ENCODE data around the gene RANBP1.

The RANBP1 gene

DNA sequence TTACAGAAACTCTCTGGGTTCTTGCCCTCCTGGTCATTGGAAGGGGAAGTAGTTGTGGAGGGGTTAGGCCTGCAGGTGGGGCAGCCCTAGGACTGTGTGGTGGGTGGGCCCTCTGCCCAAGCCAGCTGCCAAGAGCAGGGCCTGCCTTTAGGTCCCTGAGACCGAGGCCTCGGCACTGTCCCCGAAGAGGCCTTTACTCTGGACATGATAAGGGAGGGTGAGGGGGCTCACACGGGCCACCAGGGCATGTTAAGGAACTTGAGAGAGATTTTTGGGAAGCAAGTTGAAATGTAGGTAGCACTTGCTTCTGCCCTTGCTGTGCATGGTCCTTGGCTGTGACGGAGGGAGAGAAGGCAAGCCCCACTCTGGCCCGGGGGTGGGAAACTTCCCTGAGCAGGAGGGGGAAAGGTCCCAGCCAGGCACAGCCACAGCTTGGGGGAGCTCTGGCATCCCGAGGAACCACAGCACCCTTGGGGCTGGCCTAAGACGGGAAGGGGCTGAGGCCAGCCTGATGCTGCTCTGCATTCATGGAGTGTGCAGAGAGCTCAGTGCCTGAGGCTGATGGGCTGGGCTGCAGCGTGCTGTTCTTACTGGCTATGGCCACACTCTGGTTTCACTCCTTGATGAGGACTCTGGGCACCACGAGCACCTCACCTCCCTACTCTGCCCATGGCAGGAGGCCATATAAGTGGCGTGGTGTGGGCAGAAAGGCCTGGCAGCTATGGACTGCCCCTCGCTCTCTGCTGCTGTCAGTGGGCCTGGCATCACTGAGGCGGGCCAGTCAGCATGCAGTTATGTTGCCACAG lies 7.8 kb upstream of the RANBP1 start:
- no peak for DNase-seq (ENCODE audit: low spot score)

DNA sequence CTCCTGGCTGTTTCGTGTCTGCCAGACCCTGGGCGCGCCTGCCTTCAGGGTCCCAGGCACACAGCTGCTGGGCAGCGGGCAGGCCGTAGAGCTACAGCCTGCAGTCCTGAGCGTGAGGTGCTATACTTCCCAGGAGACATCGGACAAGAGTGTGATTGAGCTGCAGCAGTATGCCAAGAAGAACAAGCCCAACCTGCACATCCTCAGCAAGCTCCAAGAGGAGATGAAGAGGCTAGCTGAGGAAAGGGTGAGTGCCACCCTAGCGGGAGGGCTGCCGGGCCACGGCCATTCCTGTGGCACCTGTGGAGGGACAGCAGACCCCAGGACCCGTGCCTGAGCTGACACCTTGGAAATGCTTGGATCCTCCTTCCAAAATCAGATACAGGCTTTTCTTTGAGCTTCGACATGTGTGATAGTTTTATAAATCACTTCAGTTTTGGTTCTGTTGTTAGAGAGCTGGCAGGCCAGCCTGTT lies 7.1 kb upstream of the RANBP1 start:
- no peak for DNase-seq (ENCODE audit: low spot score)

DNA sequence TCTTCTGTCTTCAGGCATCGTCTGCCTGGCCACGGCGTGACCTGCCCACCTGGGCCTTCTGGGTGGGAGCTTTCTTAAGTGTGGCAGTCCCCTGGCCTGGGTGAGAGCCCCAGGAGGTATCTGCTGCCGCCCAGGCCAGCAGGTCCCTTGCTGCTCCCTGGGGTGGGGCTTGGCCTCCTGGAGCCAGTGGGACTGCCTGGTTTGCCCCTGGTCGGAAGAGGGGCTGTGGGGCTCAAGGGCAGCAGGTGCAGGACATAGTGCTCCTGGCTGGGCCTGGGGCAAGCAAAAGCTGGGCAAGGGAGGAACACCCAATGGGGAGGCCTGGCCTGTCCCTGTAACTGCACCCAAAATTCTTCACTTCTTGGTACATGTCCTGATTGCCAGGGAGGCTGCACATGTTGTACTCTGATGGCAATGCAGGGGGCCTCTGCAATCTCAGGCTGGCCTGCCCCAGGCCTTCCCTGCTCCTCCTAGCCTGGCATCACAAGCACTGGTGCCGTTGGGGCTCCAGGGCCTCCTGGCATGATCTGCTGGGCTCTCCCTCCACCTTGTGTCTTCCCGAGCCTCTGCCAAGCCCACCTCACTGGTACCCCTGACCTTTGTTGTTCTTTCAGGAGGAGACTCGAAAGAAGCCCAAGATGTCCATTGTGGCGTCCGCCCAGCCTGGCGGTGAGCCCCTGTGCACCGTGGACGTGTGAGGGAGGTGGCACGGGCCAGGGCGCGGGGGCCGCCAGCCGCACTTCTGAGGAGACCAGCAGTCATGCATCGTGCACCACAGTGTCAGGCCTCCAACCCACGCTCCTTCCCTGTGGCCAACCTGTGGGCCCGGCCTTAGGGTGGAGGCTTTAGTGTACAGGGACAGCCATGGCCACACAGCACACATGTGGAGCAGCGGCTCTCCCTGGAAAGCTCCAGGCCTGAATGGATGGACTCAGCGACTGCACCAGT lies 6.2 kb upstream of the RANBP1 start:
- no peak for DNase-seq (ENCODE audit: low spot score)

DNA sequence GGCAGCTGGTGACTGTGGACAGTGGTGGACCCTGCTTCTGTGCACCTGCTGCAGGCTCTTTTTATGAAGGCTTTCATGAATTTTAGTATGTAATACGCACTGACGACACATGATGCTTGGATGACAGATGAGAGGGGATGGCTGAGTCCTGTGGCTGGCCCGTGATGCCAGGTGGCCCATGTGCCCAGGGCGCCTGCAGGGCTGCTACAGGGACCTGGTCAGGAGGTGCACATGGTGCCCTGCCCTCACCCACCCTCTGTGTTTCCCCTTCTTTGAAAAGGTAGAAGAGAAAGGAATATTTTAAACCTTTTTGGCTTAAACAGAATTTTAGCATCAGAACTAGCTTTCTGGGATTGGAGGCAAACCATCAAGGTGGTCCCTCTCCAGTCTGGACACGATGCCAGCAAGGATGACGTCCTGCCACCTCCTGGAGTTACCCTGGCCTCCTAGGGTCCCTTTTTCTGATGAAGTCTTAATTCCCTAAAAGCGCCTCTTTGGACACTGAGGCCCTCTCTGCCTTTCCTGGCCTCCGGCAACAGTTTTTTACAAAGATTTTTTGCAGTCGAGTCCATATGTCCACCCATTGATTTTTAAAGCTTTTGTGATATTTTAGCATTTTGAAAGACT lies 5.4 kb upstream of the RANBP1 start:
- DNase-seq (ENCODE audit: low spot score): no peak

DNA sequence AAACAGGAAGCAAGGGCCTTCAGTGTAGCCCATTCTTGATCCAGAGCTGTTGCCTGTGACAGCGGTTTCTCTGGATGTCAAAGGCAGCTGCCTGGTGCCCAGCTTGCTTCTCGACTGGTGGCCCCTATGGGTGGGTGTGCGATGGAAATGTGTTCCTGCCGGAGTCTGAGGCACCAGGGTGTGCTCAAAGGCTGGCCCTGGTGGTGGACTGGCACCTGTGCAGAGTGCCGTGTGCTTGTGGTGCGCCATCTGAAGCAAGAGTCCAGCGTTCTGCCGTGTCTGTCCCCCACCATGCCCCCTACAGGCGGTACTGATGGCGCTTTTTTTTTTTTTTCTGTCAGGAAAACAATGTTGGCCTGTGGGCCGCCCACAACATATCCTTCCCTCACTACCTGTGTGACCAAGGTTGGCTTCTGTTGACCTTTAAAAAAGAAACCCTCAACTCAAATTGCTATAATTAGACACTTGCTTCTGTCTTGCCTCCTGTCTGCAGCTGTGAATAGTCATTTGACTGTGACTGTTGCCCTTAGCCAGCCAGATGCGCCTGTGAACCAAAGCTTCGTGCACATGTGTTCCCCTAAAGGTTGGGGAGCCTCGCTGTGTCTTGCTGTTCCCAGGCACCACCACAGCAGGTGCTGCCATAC lies 4.7 kb upstream of the RANBP1 start:
- DNase-seq (ENCODE audit: low spot score): peak; percentile 44

DNA sequence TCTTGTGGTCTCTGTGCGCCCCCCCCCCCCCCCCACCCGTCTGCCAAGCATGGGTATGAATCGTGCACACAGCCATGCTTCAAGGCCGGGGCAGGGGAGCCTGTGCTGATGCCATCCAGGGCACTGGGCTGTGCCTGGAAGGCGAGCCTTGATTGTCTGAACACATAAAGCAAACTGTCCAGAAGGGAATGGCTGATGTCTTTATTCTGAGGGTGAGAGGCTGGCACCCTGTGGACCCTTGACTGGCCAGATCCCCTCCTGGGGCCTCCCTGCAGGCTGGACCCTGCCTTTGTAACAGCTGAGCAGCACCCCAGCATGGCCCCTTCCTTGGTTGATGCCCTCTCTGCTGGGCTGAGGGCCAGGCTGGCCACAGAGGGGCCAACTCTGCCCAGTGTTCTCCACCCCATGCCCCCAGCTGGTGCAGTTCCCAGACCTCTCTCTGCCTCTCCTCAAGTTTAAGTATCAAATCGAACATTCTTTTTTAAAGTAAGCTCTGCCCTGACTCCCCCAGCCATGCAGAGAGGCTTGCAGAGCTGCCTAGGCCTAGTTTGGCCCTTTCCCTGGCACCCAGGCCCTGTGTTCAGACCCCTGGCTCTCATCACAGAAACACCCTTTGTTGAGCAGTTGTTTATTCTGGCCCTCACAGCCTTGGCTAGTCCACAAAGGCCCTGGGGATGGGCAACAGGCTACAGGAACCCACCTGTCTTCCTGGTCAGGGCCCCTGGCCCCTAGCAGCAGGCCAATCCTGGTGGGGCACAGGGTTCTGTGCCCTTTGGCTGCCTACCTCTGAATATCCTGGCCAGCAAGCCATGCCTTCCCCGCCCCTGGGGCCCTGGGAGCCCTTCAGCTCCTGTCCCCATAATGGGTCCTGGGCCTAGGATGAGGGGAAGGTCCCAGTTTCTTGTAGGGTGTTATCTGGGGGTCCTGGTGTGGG lies 3.9 kb upstream of the RANBP1 start:
- no peak for DNase-seq (ENCODE audit: low spot score)

DNA sequence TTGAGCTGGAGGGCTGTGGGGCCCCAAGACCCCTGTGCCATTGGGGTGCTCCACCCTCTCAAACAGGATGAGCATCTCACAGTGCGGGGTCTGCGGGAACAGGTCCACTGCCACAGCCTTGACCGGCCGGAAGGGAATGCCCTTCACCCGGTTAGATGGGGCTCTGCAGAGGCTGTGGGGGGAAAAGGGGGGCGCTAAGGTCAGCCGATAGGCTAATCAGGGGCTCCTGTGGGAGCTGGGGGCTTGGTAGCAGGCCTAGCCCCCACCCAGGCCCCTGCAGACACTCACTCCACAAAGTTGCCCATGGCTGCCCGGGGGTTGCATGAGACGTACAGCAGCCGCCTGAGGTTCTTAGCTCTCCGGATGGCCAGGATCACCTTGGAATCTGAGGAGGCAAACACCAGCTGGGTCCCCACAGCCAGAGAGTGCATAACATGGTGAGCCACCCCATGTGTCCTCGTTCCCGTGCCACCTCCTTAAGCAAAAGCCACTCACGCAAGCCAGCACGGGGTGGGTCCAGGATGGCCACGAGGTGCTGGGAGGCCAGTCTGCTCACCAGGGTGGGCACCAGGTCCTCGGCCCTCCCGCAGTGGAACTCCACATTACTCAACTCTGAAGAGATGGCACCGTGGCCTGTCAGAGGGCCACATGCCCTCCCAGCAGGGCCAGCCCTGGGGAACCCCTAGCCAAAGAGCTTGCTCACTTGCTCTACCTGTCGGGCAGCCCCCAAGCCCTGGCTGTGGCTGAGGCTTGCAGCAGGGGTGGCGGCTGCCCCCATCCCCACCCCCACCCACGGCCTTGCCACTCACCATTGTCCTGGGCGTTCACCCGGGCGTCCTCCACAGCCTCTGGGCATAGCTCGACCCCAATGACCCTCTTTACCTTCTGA lies 3.0 kb upstream of the RANBP1 start:
- no peak for DNase-seq (ENCODE audit: low spot score)

DNA sequence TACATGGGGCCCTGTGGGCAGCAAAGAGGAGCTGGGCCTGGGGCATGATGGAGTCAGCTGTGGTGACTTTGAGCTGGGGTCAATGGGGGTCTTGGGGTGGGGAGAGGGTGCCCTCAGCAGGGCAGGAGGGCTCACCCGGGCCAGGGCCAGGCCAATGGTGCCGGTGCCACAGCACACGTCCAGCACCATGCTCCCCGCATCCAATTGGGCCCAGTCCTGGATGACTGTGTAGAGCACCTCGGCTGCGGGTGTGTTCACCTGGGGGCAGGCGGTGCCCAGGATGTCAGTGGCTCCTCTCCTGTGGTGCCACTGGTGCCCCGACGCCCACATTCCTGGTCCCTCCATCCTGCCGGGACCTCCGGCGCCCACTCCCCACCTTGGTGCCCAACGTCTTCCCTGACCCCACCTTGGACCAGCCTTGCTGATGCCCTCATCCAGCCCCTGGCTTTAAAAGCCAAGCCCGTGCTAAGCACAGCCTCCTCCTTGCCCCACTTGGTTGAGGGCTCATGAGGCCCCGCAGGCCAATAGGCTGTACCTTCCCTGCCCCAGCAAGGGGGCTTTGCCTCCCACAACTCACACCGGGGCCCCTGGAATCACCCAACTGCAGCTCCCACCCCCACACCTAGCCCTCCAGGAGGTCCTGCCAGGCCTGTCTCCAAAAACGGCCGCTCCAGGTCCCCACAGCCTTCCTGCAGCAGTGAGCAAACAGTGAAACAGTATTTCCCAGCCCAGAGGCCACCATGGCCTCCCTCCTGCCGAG lies 2.2 kb upstream of the RANBP1 start:
- DNase-seq (ENCODE audit: low spot score): no peak

DNA sequence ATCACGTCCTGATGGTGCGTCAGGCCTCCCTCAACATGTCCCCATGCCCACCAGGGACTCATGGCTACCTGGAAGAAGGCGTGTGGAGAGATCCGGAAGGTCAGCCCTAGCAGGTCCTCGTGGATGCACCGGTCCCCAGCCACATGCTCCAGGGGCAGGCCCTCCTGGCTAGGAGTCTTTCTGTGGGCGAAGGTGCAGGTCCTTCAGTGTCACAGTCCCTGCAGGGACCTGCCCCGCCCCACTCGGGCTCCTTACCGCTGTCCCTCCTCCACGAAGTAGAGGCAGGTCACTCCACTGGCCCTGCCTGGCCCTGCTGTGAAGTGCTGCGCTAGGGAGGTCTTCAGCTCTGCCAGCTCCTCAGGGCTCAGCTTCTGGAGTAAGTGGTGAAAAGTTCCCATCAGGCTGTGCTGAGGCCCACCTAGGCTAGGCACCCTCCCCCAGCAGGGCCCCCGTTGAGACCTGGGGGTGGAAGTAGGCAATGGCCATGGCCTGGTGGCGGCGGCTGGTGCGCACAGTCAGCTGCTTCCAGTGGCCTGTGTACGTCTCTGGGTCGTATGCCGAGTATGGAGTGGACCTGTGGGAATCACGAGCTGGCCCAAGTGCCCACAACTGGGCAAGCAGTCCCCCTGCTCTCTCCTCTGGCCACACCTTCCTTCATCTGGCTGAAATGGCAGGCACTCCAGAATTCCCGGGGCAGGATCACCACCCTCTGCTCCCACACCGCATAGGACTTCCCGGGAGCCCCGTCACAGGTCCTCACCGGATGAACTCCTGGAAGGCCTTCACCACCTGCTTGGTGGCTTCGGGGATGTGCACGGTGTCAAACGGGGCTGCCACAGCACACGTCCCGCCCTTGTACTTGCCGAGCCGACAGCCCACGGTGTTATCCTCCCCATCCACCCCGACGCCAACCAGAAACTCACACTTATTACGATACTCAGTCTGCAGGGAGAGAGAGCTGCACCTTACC lies 1.1 kb upstream of the RANBP1 start:
- no peak for DNase-seq (ENCODE audit: low spot score)

DNA sequence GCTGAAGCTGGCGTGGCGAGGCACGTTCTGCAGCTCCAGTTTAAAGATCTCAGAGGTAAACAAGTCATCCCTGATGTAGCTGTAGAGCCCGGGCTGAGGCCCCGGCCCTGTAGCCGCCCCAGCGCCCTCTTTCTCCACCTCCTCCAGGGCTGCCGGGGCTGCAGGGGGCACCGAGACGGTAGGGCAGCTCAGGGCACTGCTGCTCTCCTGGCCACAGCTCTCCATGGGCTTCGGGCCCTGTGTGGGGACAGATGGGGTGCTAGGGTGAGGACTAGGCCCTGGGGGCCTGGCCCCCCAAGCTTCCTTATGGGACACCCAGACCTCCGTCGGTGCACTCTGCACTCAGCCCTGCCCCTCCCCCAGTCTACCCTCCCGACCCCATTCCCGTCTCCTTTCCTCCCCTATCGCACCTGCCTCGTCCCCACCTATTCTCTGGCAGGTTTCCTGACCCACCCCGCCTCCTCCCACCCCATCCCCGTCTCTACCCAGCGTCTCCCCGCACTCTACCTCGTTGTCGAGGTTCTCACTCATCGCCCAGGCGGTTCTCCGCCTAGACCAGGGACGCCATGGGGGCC lies 559 bp downstream of the RANBP1 start:
- DNase-seq (ENCODE audit: low spot score): no peak

DNA sequence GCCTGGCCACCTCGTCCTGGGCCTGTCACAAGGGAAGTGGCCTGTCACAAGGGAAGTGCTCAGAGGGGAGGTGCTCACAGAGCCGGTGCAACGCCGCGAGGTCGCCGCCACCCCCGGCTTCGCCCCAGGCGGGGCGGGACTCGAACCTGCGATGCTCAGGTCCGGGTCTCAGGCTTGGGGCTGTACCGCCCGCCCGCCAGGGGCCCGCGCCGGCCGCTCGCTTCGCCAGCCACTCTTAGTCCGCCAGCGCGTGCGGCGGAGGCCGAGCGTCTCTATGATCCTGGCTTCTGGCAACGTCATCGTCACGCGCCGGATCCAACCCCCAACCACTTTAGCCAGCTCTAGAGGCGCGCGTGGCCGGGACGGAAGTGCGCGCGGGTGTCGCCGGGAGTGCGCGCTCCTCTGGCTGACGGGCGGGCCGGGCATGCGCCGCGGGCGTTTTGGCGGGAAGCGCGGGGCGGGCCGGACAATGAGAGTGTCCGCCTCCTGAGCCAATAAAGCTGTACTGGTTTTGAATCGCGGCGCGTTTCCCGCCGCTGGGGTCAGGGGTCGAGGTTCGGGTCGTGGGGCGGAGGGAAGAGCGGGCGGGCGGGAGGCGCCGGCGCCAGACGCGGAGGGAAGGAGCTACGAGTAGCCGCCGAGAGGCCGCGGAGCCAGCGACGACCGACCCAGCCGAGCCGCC lies 1.2 kb downstream of the RANBP1 start, which contains the start of gene TRMT2A:
Gene TRMT2A (minus strand): TSS at position 276 of the 682 bp plus-strand sequence. CDS start 320 bp downstream, outside the sequence.
- DNase-seq (ENCODE audit: low spot score): peak; percentile 99

DNA sequence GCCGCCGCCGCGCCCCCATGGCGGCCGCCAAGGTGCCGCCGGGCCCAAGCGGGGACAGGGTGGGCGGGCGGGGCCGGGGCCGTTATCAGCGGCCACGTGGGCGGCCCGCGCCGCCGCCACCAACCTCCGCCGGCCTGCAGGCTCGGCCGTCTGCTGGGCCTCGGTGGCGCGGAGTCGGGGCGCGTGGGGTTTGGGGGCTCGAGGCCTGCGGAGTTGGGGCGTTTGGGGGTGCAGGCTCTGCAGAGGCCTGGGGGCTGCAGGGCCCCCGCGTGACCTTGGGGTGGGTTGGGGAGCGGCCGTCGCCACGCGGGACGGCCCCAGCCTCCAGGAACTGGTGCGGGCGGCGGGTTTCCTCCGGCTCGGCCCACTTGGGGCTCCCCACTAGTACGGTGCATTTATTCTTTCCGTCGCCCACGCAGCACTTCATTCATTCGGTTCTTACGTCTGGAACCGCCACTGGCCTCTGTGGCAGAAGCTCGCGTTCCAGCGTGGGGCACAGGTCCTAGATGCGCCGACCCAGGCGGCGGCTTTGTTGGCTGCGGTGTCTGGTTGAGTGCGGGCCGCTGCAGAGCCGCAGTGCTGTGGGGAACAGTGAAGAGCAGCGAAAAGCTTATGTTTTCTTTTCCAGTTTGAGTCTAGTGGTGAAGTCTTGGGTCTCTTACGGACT lies 1.9 kb downstream of the RANBP1 start:
- DNase-seq (ENCODE audit: low spot score): peak; percentile 49

DNA sequence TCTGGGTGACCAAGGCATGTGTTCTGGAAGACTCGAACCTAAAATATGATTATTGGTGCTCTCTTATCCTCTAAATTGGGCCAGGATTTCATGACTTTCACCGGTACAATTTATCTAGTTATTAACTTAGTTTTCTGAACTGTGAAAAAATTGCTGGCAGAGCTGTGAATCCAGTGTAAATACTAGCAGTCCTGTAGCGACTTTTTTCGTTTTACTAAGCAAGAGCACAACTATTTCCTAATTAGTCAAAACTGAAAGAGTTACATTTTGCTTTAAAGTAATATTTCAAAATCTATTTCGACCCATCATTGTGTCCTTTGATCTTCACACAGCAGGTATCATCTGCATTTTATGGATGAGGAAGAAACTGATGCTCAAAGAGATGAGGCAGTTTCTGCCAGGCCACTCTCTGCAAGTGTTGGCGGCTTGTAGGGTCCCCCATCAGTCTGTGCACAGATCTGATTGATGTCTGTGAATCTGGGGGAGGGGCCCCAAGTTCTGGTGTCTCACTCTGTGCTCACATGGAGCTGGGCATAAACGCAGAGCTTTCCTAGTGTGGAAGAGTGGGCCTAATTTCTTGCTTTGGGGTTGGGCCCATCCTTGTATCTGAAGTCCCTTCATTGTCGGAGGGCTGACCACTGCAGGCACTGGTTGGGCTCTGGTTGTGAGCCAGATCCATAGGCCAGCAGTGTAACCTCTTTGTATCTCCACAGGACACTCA lies 2.6 kb downstream of the RANBP1 start:
- DNase-seq (ENCODE audit: low spot score): no peak

DNA sequence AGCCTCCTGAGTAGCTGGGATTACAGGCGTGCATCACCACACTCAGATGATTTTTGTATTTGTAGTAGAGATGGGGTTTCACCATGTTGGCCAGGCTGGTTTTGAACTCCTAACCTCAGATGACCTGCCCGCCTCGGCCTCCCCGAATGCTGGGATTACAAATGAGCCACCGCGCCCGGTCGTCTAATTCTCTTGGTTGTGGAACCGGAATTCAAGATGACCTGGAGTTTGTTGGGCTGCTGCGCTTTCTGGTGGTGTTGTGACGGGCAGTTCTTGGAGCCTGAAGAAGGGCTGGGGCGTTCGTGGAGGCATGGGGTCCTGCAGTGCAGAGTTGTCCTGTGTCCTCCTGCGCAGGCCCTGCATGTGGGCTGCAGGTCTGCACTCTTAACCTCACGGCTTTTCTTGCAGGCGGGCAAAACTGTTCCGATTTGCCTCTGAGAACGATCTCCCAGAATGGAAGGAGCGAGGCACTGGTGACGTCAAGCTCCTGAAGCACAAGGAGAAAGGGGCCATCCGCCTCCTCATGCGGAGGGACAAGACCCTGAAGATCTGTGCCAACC lies 6.0 kb downstream of the RANBP1 start:
- DNase-seq (ENCODE audit: low spot score): no peak
